ENCODE results near the gene CDO1.

The CDO1 gene

GRCh38 chr5:115785381-115786065, 30.9 kb downstream of the CDO1 start:
- no peak for DNase-seq (ENCODE audit: low read depth)

GRCh38 chr5:115778417-115778816, 38.0 kb downstream of the CDO1 start:
- DNase-seq (ENCODE audit: low read depth) = no peak

GRCh38 chr5:115776989-115777388, 39.5 kb downstream of the CDO1 start:
- no peak for DNase-seq (ENCODE audit: low read depth)

GRCh38 chr5:115775999-115776398, 40.5 kb downstream of the CDO1 start:
- no peak for DNase-seq (ENCODE audit: low read depth)

- no peak for DNase-seq (ENCODE audit: low read depth)
Measured at GRCh38 chr5:115774684-115775083, 41.8 kb downstream of the CDO1 start.

- no peak for DNase-seq (ENCODE audit: low read depth)
Measured at GRCh38 chr5:115772731-115773475, 43.6 kb downstream of the CDO1 start.

- no peak for DNase-seq (ENCODE audit: low read depth)
Measured at GRCh38 chr5:115770466-115770865, 46.0 kb downstream of the CDO1 start.

- DNase-seq (ENCODE audit: low read depth) = no peak
Measured at GRCh38 chr5:115767424-115767823, 49.0 kb downstream of the CDO1 start.

- no peak for DNase-seq (ENCODE audit: low read depth)
Measured at GRCh38 chr5:115766608-115767007, 49.9 kb downstream of the CDO1 start.

GRCh38 chr5:115758356-115758755, 58.1 kb downstream of the CDO1 start:
- DNase-seq (ENCODE audit: low read depth) = no peak

GRCh38 chr5:115755675-115756074, 60.8 kb downstream of the CDO1 start:
- DNase-seq (ENCODE audit: low read depth) = no peak
